ENCODE measurements around the gene TRIO.
A peak's percentile ranks its signal among the peaks of the same experiment; 100 is the strongest.

The TRIO gene

GRCh38 chr5:14105718-14106410, 37.3 kb upstream of the TRIO start:
- H3K4me3 ChIP-seq (ENCODE audit: low read depth in 1 of 2, low read length in 1 of 2): no peak overlapping the region
- peaks cover 23% of the 10 kb centered on the region for H3K27me3 ChIP-seq
- no peaks in the 10 kb centered on the region for H3K4me1 ChIP-seq (ENCODE audit: control insufficient read depth in 1 of 2, insufficient read depth in 1 of 2, low read depth in 1 of 2, low read length in 1 of 2)
- H3K27ac ChIP-seq: no peak overlapping the region
- H3K36me3 ChIP-seq: no peaks in the 10 kb centered on the region
- TF ChIP-seq CTCF (IDR thresholded peaks at IDR 0.05): no peak
- no peaks in the 10 kb centered on the region for H3K9me3 ChIP-seq

- Histone ChIP-seq H3K36me3 (no peaks in the 10 kb centered on the region), H3K9me3 (no peaks in the 10 kb centered on the region), H3K27me3 (peaks cover 28% of the 10 kb centered on the region), H3K4me1 (ENCODE audit: control insufficient read depth in 1 of 2, insufficient read depth in 1 of 2, low read depth in 1 of 2, low read length in 1 of 2) (no peaks in the 10 kb centered on the region), H3K27ac (no peak overlapping the region), H3K4me3 (ENCODE audit: low read depth in 1 of 2, low read length in 1 of 2) (no peak overlapping the region)
- TF ChIP-seq CTCF (IDR thresholded peaks at IDR 0.05): no peak
Measured at GRCh38 chr5:14107536-14107935, 35.6 kb upstream of the TRIO start.

GRCh38 chr5:14108170-14108996, 34.8 kb upstream of the TRIO start:
- peak; percentile 58 for TF ChIP-seq CTCF (IDR thresholded peaks at IDR 0.05)
- no peaks in the 10 kb centered on the region for H3K4me1 ChIP-seq (ENCODE audit: control insufficient read depth in 1 of 2, insufficient read depth in 1 of 2, low read depth in 1 of 2, low read length in 1 of 2)
- peaks cover 28% of the 10 kb centered on the region for H3K27me3 ChIP-seq
- no peak overlapping the region for H3K27ac ChIP-seq
- H3K36me3 ChIP-seq: no peaks in the 10 kb centered on the region
- H3K9me3 ChIP-seq: no peaks in the 10 kb centered on the region
- H3K4me3 ChIP-seq (ENCODE audit: low read depth in 1 of 2, low read length in 1 of 2): no peak overlapping the region

GRCh38 chr5:14109041-14109747, 33.9 kb upstream of the TRIO start:
- Histone ChIP-seq H3K4me1 (ENCODE audit: control insufficient read depth in 1 of 2, insufficient read depth in 1 of 2, low read depth in 1 of 2, low read length in 1 of 2) (no peaks in the 10 kb centered on the region), H3K36me3 (no peaks in the 10 kb centered on the region), H3K4me3 (ENCODE audit: low read depth in 1 of 2, low read length in 1 of 2) (no peak overlapping the region), H3K9me3 (no peaks in the 10 kb centered on the region), H3K27me3 (peaks cover 28% of the 10 kb centered on the region), H3K27ac (no peak overlapping the region)
- no peak for TF ChIP-seq CTCF (IDR thresholded peaks at IDR 0.05)

GRCh38 chr5:14109771-14110170, 33.4 kb upstream of the TRIO start:
- peaks cover 28% of the 10 kb centered on the region for H3K27me3 ChIP-seq

More at GRCh38 chr5:14109771-14110170, 33.4 kb upstream of the TRIO start:
- Histone ChIP-seq H3K4me1 (ENCODE audit: control insufficient read depth in 1 of 2, insufficient read depth in 1 of 2, low read depth in 1 of 2, low read length in 1 of 2) (no peaks in the 10 kb centered on the region), H3K36me3 (no peaks in the 10 kb centered on the region), H3K4me3 (ENCODE audit: low read depth in 1 of 2, low read length in 1 of 2) (no peak overlapping the region), H3K9me3 (no peaks in the 10 kb centered on the region), H3K27ac (no peak overlapping the region)
- TF ChIP-seq CTCF (IDR thresholded peaks at IDR 0.05): no peak

Measured in neutrophil (primary cell).